Mesodermal cell (in vitro differentiated cells): ENCODE measurements around the gene DAAM1. TPM values are rescaled to one million over a fixed set of nuclear protein-coding genes. Genes with fewer than 3 reads are reported as not detected.
A peak's percentile ranks its signal among the peaks of the same experiment; 100 is the strongest.

Experiments
- H3K27ac ChIP-seq: 2 replicates; pipeline ENCODE4 v1.7.0; 2013; ENCODE audit warnings: mild to moderate bottlenecking, low read depth, low read length, moderate library complexity; ENCODE audit not compliant: severe bottlenecking
- H3K36me3 ChIP-seq: 2 replicates; pipeline ENCODE4 v1.7.1; 2013; ENCODE audit warnings: mild to moderate bottlenecking, low read length, moderate library complexity; ENCODE audit not compliant: control insufficient read depth, insufficient read depth
- H3K4me1 ChIP-seq: one replicate; pipeline ENCODE4 v1.7.1; 2013; ENCODE audit warnings: mild to moderate bottlenecking, low read length; ENCODE audit not compliant: insufficient read depth, control insufficient read depth, poor library complexity, severe bottlenecking
- H3K4me3 ChIP-seq: 2 replicates; pipeline ENCODE4 v1.7.0; 2013; ENCODE audit warnings: low read length, control low read depth, mild to moderate bottlenecking; ENCODE audit not compliant: insufficient read depth, poor library complexity, severe bottlenecking; ENCODE audit errors: extremely low read depth
- H3K9me3 ChIP-seq: 2 replicates; pipeline ENCODE4 v1.7.1; 2013; ENCODE audit warnings: mild to moderate bottlenecking, low read length, moderate library complexity; ENCODE audit not compliant: control insufficient read depth
- WGBS, 2 experiments: methylation state at CpG; one replicate each; pipeline ENCODE4 v1.1.5; 2013; ENCODE audit warnings: missing lambda C conversion rate in 2 of 2; ENCODE audit not compliant: insufficient coverage in 2 of 2; 5-methylcytosine and 5-hydroxymethylcytosine counted together
- polyA plus RNA-seq, 2 experiments: library from polyadenylated mRNA; stranded (reverse); fragments of 50-300 nt; gene quantifications; one replicate each; pipeline ENCODE4 v1.2.3, GENCODE V29; 2013

Gene DAAM1
- polyA plus RNA-seq (2013, experiment 1 of 2) = 50.5 TPM
- polyA plus RNA-seq (2013, experiment 2 of 2) = 56.1 TPM

- Histone ChIP-seq H3K4me1 (peaks cover 7% of the 10 kb centered on the region), H3K9me3 (no peaks in the 10 kb centered on the region), H3K36me3 (no peaks in the 10 kb centered on the region), H3K4me3 (peak within 1 kb of the TSS; percentile 93), H3K27ac (peak within 1 kb of the TSS; percentile 94)
- WGBS, 2 experiments = 0% methylated on average over 29 to 37 of the region's 44 CpGs
Observed at GRCh38 chr14:59188461-59189090, at the start of gene DAAM1. Gene DAAM1, plus strand, starts transcription at chr14:59188667. Its CDS starts 74,811 bp downstream, at chr14:59263478.

- no peak overlapping the region for H3K27ac ChIP-seq
- H3K9me3 ChIP-seq = no peaks in the 10 kb centered on the region
- 93 to 97% methylated on average over 3 of the region's 5 CpGs for WGBS, 2 experiments
- no peaks in the 10 kb centered on the region for H3K4me1 ChIP-seq
- H3K36me3 ChIP-seq = no peaks in the 10 kb centered on the region
- no peak overlapping the region for H3K4me3 ChIP-seq
Observed at GRCh38 chr14:59139324-59139723, 49.1 kb upstream of the DAAM1 start.

- Histone ChIP-seq H3K4me3 (no peak overlapping the region), H3K27ac (no peak overlapping the region)
- 91 to 92% methylated on average over 5 to 6 of the region's 7 CpGs for WGBS, 2 experiments
Observed at GRCh38 chr14:59140106-59140843, 48.2 kb upstream of the DAAM1 start.

GRCh38 chr14:59146484-59146883, 42.0 kb upstream of the DAAM1 start:
- 86 to 95% methylated on average over 1 to 2 of the region's 2 CpGs for WGBS, 2 experiments
- Histone ChIP-seq H3K9me3 (no peaks in the 10 kb centered on the region), H3K4me1 (no peaks in the 10 kb centered on the region), H3K36me3 (no peaks in the 10 kb centered on the region), H3K4me3 (no peak overlapping the region), H3K27ac (no peak overlapping the region)

More at GRCh38 chr14:59140106-59140843, 48.2 kb upstream of the DAAM1 start:
- no peaks in the 10 kb centered on the region for H3K9me3 ChIP-seq
- no peaks in the 10 kb centered on the region for H3K4me1 ChIP-seq
- no peaks in the 10 kb centered on the region for H3K36me3 ChIP-seq

GRCh38 chr14:59147007-59147406, 41.5 kb upstream of the DAAM1 start:
- 71% methylated on average over 1 of the region's 1 CpG; no CpG with 5 or more reads in 1 of the 2 experiments for WGBS, 2 experiments
- no peaks in the 10 kb centered on the region for H3K9me3 ChIP-seq
- no peaks in the 10 kb centered on the region for H3K36me3 ChIP-seq
- no peaks in the 10 kb centered on the region for H3K4me1 ChIP-seq
- H3K4me3 ChIP-seq = no peak overlapping the region
- no peak overlapping the region for H3K27ac ChIP-seq

- no peaks in the 10 kb centered on the region for H3K9me3 ChIP-seq
- H3K27ac ChIP-seq = no peak overlapping the region
- H3K36me3 ChIP-seq = no peaks in the 10 kb centered on the region
- no peaks in the 10 kb centered on the region for H3K4me1 ChIP-seq
- no peak overlapping the region for H3K4me3 ChIP-seq
- 60 to 89% methylated on average over 1 to 3 of the region's 4 CpGs for WGBS, 2 experiments
Observed at GRCh38 chr14:59148334-59148900, 40.0 kb upstream of the DAAM1 start.

- Histone ChIP-seq H3K4me1 (no peaks in the 10 kb centered on the region), H3K4me3 (no peak overlapping the region), H3K36me3 (no peaks in the 10 kb centered on the region), H3K9me3 (no peaks in the 10 kb centered on the region), H3K27ac (no peak overlapping the region)
- 97 to 100% methylated on average over 2 of the region's 2 CpGs for WGBS, 2 experiments
Observed at GRCh38 chr14:59150990-59151389, 37.5 kb upstream of the DAAM1 start.

GRCh38 chr14:59154373-59154772, 34.1 kb upstream of the DAAM1 start:
- WGBS, 2 experiments = 100% methylated on average over 1 of the region's 2 CpGs; no CpG with 5 or more reads in 1 of the 2 experiments
- Histone ChIP-seq H3K36me3 (no peaks in the 10 kb centered on the region), H3K9me3 (no peaks in the 10 kb centered on the region), H3K4me1 (no peaks in the 10 kb centered on the region), H3K27ac (no peak overlapping the region), H3K4me3 (no peak overlapping the region)

- Histone ChIP-seq H3K27ac (no peak overlapping the region), H3K36me3 (no peaks in the 10 kb centered on the region), H3K9me3 (no peaks in the 10 kb centered on the region), H3K4me3 (no peak overlapping the region), H3K4me1 (no peaks in the 10 kb centered on the region)
- 100% methylated on average over 1 of the region's 3 CpGs; no CpG with 5 or more reads in 1 of the 2 experiments for WGBS, 2 experiments
Observed at GRCh38 chr14:59155886-59156285, 32.6 kb upstream of the DAAM1 start.

GRCh38 chr14:59159169-59159568, 29.3 kb upstream of the DAAM1 start:
- Histone ChIP-seq H3K4me1 (peaks cover 4% of the 10 kb centered on the region), H3K4me3 (no peak overlapping the region), H3K9me3 (no peaks in the 10 kb centered on the region), H3K27ac (no peak overlapping the region), H3K36me3 (no peaks in the 10 kb centered on the region)
- WGBS, 2 experiments = 80% methylated on average over 1 of the region's 1 CpG; no CpG with 5 or more reads in 1 of the 2 experiments
